NCI-H82 treated with DMSO at 0.1 percent for 48 hours (cell line): ENCODE results near the gene DES.
A peak's percentile ranks its signal among the peaks of the same experiment; 100 is the strongest.
"Not testable (repeated sequence)": the region's sequence is repeated elsewhere in the genome, so short reads cannot be mapped to it uniquely, and the experiment has no call there.

Experiments used
- DNase-seq: peaks from one replicate; lab custom pipeline; 2025; ENCODE audit not compliant: unreplicated experiment; lab: John Stamatoyannopoulos, UW

Gene DES

GRCh38 chr2:219399716-219400478 lies 18.3 kb upstream of the DES start:
- no peak for DNase-seq

- no peak for DNase-seq
These were observed 17.6 kb upstream of the DES start for GRCh38 chr2:219400562-219400961.

- DNase-seq = no peak
These were observed 16.6 kb upstream of the DES start for GRCh38 chr2:219401606-219402005.

- peak; percentile 68 for DNase-seq
These were observed 15.3 kb upstream of the DES start for GRCh38 chr2:219402665-219403515.

GRCh38 chr2:219403861-219404260 lies 14.3 kb upstream of the DES start:
- no peak for DNase-seq

GRCh38 chr2:219404291-219404910 lies 13.8 kb upstream of the DES start:
- DNase-seq = no peak

GRCh38 chr2:219404954-219405353 lies 13.2 kb upstream of the DES start:
- no peak for DNase-seq

GRCh38 chr2:219405451-219405850 lies 12.7 kb upstream of the DES start:
- DNase-seq = no peak

GRCh38 chr2:219405958-219406860 lies 12.0 kb upstream of the DES start:
- DNase-seq = no peak

- no peak for DNase-seq
These were observed 11.3 kb upstream of the DES start for GRCh38 chr2:219406861-219407230.

GRCh38 chr2:219407343-219407742 lies 10.8 kb upstream of the DES start:
- not testable (repeated sequence) for DNase-seq

- DNase-seq = no peak
These were observed 10.0 kb upstream of the DES start for GRCh38 chr2:219408204-219408603.

GRCh38 chr2:219408631-219409030 lies 9.5 kb upstream of the DES start:
- no peak for DNase-seq

- no peak for DNase-seq
These were observed 8.6 kb upstream of the DES start for GRCh38 chr2:219409619-219410018.

- no peak for DNase-seq
These were observed 7.8 kb upstream of the DES start for GRCh38 chr2:219410390-219410789.

GRCh38 chr2:219414857-219415256 lies 3.3 kb upstream of the DES start:
- no peak for DNase-seq

GRCh38 chr2:219415580-219416234 lies 2.5 kb upstream of the DES start:
- DNase-seq = no peak

- DNase-seq = no peak
These were observed 2.0 kb upstream of the DES start for GRCh38 chr2:219416235-219416602.

- no peak for DNase-seq
These were observed 1.2 kb upstream of the DES start for GRCh38 chr2:219416938-219417337.

GRCh38 chr2:219417374-219417773 lies 803 bp upstream of the DES start:
- no peak for DNase-seq

- DNase-seq = no peak
These were observed 791 bp downstream of the DES start for GRCh38 chr2:219419012-219419324.
